K562 (cell line): ENCODE results near the gene NPAS1. TPM values are rescaled to one million over a fixed set of nuclear protein-coding genes. Genes with fewer than 3 reads are reported as not detected.

ENCODE experiments used
- CBX3 ChIP-seq, 2 experiments: IDR thresholded peaks; 1 replicate in 1 of 2; 2 replicates in 1 of 2; pipeline ENCODE4 v1.6.1; 2012; ENCODE audit warnings: inconsistent platforms in 2 of 2, low read length in 2 of 2, borderline replicate concordance in 1 of 2, control low read depth in 1 of 2
- CHD1 ChIP-seq: fragments of 200-600 bp; sonication (generic); IDR thresholded peaks from one replicate; pipeline ENCODE4 v1.6.1; 2012; ENCODE audit warnings: mild to moderate bottlenecking, moderate library complexity, low read length, inconsistent platforms
- DNMT1 ChIP-seq: fragments of 450-650 bp; IDR thresholded peaks from 2 replicates; pipeline ENCODE4 v1.6.1; 2016; ENCODE audit warnings: antibody characterized with exemption, mild to moderate bottlenecking
- E2F5 ChIP-seq: sonication (generic); formaldehyde crosslinking; IDR thresholded peaks from 2 replicates; pipeline ENCODE4 v1.8.0; 2022; ENCODE audit warnings: mild to moderate bottlenecking, missing genetic modification reagents
- FIP1L1 ChIP-seq: fragments of 200-400 bp; formaldehyde crosslinking; IDR thresholded peaks from 2 replicates; pipeline ENCODE4 v1.6.1; 2018; ENCODE audit warnings: mild to moderate bottlenecking, low read depth, low read length; ENCODE audit not compliant: poor library complexity, severe bottlenecking
- HBP1 ChIP-seq: fragments of 450-650 bp; formaldehyde crosslinking; IDR thresholded peaks from 2 replicates; pipeline ENCODE4 v1.4.0; 2022; ENCODE audit warnings: missing genetic modification characterization
- MCM2 ChIP-seq: fragments of 450-650 bp; IDR thresholded peaks from 2 replicates; pipeline ENCODE4 v1.6.1; 2017; ENCODE audit warnings: low read depth, mild to moderate bottlenecking
- MTA3 ChIP-seq: fragments of 450-650 bp; formaldehyde crosslinking; IDR thresholded peaks from 2 replicates; pipeline ENCODE4 v1.6.1; 2017; ENCODE audit warnings: mild to moderate bottlenecking, borderline replicate concordance
- PCBP2 ChIP-seq: fragments of 200-400 bp; formaldehyde crosslinking; IDR thresholded peaks from 2 replicates; pipeline ENCODE4 v1.6.1; 2018; ENCODE audit warnings: low read length, low read depth, mild to moderate bottlenecking, moderate library complexity; ENCODE audit not compliant: poor library complexity, severe bottlenecking
- PPARD ChIP-seq: fragments of 250-450 bp; sonication (Bioruptor Pico); IDR thresholded peaks from 2 replicates; pipeline ENCODE4 v1.8.0; 2022; ENCODE audit warnings: inconsistent platforms, mild to moderate bottlenecking, moderate library complexity
- SAFB2 ChIP-seq: fragments of 200-400 bp; formaldehyde crosslinking; IDR thresholded peaks from 2 replicates; pipeline ENCODE4 v1.6.1; 2018; ENCODE audit warnings: borderline replicate concordance, low read length, low read depth, moderate library complexity; ENCODE audit not compliant: severe bottlenecking
- TAF1 ChIP-seq: IDR thresholded peaks from 2 replicates; pipeline ENCODE4 v1.6.1; 2011; ENCODE audit warnings: mild to moderate bottlenecking, low read length, moderate library complexity; ENCODE audit not compliant: insufficient read depth, control insufficient read depth, severe bottlenecking; ENCODE audit errors: extremely low read depth
- TRIM28 ChIP-seq: fragments of 450-650 bp; IDR thresholded peaks from 2 replicates; pipeline ENCODE4 v1.6.1; 2017
- ZBTB17 ChIP-seq: fragments of 450-650 bp; formaldehyde crosslinking; IDR thresholded peaks from 2 replicates; pipeline ENCODE4 v1.4.0; 2020; ENCODE audit warnings: mild to moderate bottlenecking
- ZC3H8 ChIP-seq: fragments of 450-650 bp; IDR thresholded peaks from 2 replicates; pipeline ENCODE4 v1.6.1; 2017
- ZKSCAN1 ChIP-seq: fragments of 150-350 bp; IDR thresholded peaks from 2 replicates; pipeline ENCODE4 v1.6.1; 2016; ENCODE audit warnings: low read depth, low read length
- ZNF133 ChIP-seq: fragments of 250-450 bp; sonication (Bioruptor Pico); IDR thresholded peaks from 2 replicates; pipeline ENCODE4 v1.4.0; 2020; ENCODE audit warnings: mild to moderate bottlenecking
- polyA plus RNA-seq, 8 experiments: library from polyadenylated mRNA; depleted of rRNA in 4 of 8; stranded (reverse) in 5 of 8; unstranded in 3 of 8; fragments of >200 nt; fragmentation: Nextera tagmentation in 2 of 8; fragmentation: Illumina TruSeq in 1 of 8; extraction: Ambion mirVana in 2 of 8; extraction: Trizol in 1 of 8; gene quantifications; 2 replicates each; pipeline versions ENCODE4 v1.2.1 to v1.2.3, GENCODE V29; 2011 to 2014; ENCODE audit warnings: inconsistent platforms in 1 of 8, missing spikeins in 1 of 8
- total RNA-seq, 7 experiments: library from RNA; depleted of rRNA in 6 of 7; stranded (reverse); fragments of >200 nt in 6 of 7; fragmentation: Illumina TruSeq in 2 of 7; extraction: Trizol in 2 of 7; gene quantifications; 2 replicates each; pipeline versions ENCODE4 v1.2.1 to v1.2.3, GENCODE V29; 2011 to 2021; ENCODE audit warnings: low replicate concordance in 1 of 7
- TF ChIP-seq, protein P1 (sequence below): fragments of 450-650 bp; formaldehyde crosslinking; conservative IDR thresholded peaks from 2 replicates; pipeline ENCODE4 v1.4.0; 2022; ENCODE audit warnings: mild to moderate bottlenecking, missing genetic modification characterization
- TF ChIP-seq, protein P2 (sequence below): fragments of 250-450 bp; sonication (Bioruptor Pico); IDR thresholded peaks from 2 replicates; pipeline ENCODE4 v1.4.0; 2020; ENCODE audit warnings: mild to moderate bottlenecking
- TF ChIP-seq, protein P3 (sequence below), 2 experiments: fragments of 250-450 bp in 1 of 2; fragments of 450-650 bp in 1 of 2; sonication (Bioruptor Pico) in 1 of 2; IDR thresholded peaks; 2 replicates each; pipeline versions ENCODE4 v1.6.1 to v1.8.0; 2016 to 2021; ENCODE audit warnings: mild to moderate bottlenecking in 2 of 2, moderate library complexity in 2 of 2, missing compliant biosample characterization in 1 of 2, missing genetic modification characterization in 1 of 2

The NPAS1 gene
- total and polyA plus RNA-seq, 9 of the 15 experiments (the other 6 are each of a cell fraction or from before 2014, with no cell fraction given): 0.58 to 5.3 (median 2.0) TPM; not detected in 2

DNA sequence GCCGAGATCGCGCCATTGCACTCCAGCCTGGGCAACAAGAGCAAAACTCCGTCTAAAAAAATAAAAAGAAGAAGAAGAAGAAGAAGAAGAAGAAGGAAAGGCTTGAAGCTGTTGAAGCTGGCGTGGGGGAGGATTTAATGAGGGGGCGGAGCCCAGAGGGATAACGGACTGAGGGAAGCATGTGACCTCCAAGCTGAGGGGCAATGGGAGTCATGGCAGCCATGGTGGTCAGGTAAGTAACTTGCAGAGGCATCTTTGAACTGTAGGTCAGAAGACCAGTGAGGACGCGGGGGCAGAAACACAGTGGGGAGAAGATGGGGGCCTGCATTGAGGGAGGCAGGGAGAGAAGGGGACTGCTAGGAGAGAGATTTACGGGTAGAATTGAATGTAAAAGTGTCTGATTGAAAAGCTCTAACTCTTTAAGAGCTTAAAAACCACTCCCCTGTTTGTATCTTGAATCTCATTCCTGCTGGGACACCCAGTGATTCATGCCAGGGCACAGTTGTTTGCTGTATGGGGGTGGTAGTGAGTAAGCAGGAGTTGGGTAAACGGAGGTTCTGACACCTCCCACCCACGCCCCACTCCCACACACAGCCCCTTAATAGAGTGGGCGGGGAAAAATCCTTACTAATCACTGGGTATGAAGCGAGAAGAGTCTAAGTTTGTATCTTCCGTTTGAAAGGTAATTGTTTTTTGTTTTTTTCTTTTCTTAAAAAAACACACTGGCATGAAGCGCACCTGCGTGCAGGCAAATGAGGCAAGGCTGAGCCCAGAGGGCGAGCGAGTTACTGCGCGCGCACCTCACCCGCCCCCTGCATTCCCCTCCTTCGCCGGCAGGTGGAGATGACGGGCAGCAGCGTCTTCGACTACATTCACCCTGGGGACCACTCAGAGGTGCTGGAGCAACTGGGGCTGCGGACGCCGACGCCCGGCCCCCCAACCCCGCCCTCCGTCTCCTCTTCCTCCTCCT is 15.8 kb downstream of the NPAS1 start (continued):
- TF ChIP-seq, protein P1, sequence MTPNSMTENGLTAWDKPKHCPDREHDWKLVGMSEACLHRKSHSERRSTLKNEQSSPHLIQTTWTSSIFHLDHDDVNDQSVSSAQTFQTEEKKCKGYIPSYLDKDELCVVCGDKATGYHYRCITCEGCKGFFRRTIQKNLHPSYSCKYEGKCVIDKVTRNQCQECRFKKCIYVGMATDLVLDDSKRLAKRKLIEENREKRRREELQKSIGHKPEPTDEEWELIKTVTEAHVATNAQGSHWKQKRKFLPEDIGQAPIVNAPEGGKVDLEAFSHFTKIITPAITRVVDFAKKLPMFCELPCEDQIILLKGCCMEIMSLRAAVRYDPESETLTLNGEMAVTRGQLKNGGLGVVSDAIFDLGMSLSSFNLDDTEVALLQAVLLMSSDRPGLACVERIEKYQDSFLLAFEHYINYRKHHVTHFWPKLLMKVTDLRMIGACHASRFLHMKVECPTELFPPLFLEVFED (CRISPR knock-in tag): no peak
- no peak for TF ChIP-seq TRIM28
- TF ChIP-seq HBP1 (CRISPR knock-in tag): no peak
- no peak for TF ChIP-seq SAFB2
- no peak for TF ChIP-seq PPARD (CRISPR knock-in tag)
- no peak for TF ChIP-seq ZBTB17 (CRISPR knock-in tag)
- no peak for TF ChIP-seq FIP1L1
- no peak for TF ChIP-seq E2F5 (CRISPR knock-in tag)
- no peak for TF ChIP-seq MCM2
- no peak for TF ChIP-seq ZC3H8
- no peak for TF ChIP-seq ZNF133 (CRISPR knock-in tag)
- TF ChIP-seq, protein P2, sequence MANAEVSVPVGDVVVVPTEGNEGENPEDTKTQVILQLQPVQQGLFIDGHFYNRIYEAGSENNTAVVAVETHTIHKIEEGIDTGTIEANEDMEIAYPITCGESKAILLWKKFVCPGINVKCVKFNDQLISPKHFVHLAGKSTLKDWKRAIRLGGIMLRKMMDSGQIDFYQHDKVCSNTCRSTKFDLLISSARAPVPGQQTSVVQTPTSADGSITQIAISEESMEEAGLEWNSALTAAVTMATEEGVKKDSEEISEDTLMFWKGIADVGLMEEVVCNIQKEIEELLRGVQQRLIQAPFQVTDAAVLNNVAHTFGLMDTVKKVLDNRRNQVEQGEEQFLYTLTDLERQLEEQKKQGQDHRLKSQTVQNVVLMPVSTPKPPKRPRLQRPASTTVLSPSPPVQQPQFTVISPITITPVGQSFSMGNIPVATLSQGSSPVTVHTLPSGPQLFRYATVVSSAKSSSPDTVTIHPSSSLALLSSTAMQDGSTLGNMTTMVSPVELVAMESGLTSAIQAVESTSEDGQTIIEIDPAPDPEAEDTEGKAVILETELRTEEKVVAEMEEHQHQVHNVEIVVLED: no peak
- no peak for TF ChIP-seq MTA3
- TF ChIP-seq, protein P3, sequence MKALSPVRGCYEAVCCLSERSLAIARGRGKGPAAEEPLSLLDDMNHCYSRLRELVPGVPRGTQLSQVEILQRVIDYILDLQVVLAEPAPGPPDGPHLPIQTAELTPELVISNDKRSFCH (CRISPR knock-in tag; IDR thresholded peaks at IDR 0.05): no peak
- TF ChIP-seq, protein P3 (tag; IDR thresholded peaks at IDR 0.05): no peak
- no peak for TF ChIP-seq DNMT1
- TF ChIP-seq CBX3 (IDR thresholded peaks at IDR 0.05; ENCODE audit: borderline replicate concordance in 1 of 2, low read length in 2 of 2): peak in 1 of 2 experiments; percentile 37; a peak in 1 of 3 replicates
- TF ChIP-seq PCBP2: no peak
- TF ChIP-seq ZKSCAN1: no peak
- TF ChIP-seq CHD1: no peak
- TF ChIP-seq TAF1: no peak
